ENCODE data around the gene RNF166. TPM values are rescaled to one million over a fixed set of nuclear protein-coding genes. Genes with fewer than 3 reads are reported as not detected.

The RNF166 gene
- total RNA-seq, 4 donors from 2014 or later: 19.5 to 27.8 (median 22.3) TPM

GRCh38 chr16:88684569-88685155, 21.5 kb downstream of the RNF166 start:
- TF ChIP-seq CTCF (IDR thresholded peaks at IDR 0.05): no peak
- TF ChIP-seq POLR2A (IDR thresholded peaks at IDR 0.05): no peak
- no peak for TF ChIP-seq POLR2AphosphoS5 (IDR thresholded peaks at IDR 0.05)
- TF ChIP-seq EP300 (IDR thresholded peaks at IDR 0.05): no peak
- Histone ChIP-seq H3K9me3 (no peaks in the 10 kb centered on the region), H3K27me3 (peaks cover 100% of the 10 kb centered on the region), H3K36me3 (no peaks in the 10 kb centered on the region), H3K4me3 (no peak overlapping the region), H3K27ac (no peak overlapping the region), H3K4me1 (peaks cover 0 to 32% (median 10%) of the 10 kb centered on the region in 3 donors)
- 40 to 71% methylated on average over 1 of the region's 15 CpGs for WGBS, 2 donors (ENCODE audit: low coverage in 1 of 2)
- no peak for ATAC-seq

- peaks cover 92% of the 10 kb centered on the region for H3K27me3 ChIP-seq
- TF ChIP-seq POLR2AphosphoS5 (IDR thresholded peaks at IDR 0.05) (no peak), CTCF (IDR thresholded peaks at IDR 0.05) (no peak), POLR2A (IDR thresholded peaks at IDR 0.05) (no peak), EP300 (IDR thresholded peaks at IDR 0.05) (no peak)
- 17% methylated on average over 8 of the region's 21 CpGs; no CpG with 5 or more reads in 1 of the 2 donors for WGBS, 2 donors (ENCODE audit: low coverage in 1 of 2)
- H3K9me3 ChIP-seq: no peaks in the 10 kb centered on the region
- H3K4me3 ChIP-seq: no peak overlapping the region
- no peaks in the 10 kb centered on the region for H3K36me3 ChIP-seq
- peak; percentile 32 for ATAC-seq
- H3K4me1 ChIP-seq: peaks cover 0 to 29% (median 10%) of the 10 kb centered on the region in 3 donors
- peak overlapping the region in 2 of 4 donors; percentile 46 to 53 for H3K27ac ChIP-seq
Measured at GRCh38 chr16:88681709-88682451, 24.3 kb downstream of the RNF166 start.

DNA sequence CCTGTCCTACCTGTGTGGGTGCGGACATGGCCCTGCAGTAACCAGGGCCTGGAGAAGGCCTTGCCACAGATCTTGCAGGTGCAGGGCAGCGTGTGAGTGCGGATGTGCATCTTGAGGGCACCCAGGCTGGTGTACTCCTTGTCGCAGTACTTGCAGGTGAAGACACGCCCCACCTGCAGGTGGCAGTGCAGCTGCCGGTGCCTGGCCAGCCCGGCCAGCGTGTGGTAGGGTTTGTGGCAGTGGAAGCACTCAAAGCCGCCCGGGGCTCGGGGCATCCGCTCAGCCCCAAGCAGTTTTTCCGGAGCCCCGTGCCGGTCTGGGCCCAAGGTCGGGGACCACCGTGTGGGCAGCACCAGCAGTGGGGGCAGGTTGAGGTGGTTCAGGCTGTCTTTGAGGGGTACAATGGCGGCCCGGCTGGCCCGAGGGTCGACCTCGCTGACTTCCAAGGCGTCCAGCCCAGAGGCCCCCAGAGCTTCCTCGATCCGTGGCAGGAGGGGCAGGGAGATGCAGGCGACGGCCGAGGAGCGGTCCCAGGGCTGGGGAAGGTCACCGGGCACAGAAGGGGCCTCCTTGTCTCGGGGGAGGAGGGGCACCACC, 25.0 kb downstream of the RNF166 start:
- no peaks in the 10 kb centered on the region for H3K9me3 ChIP-seq
- TF ChIP-seq EP300 (IDR thresholded peaks at IDR 0.05) (no peak), CTCF (IDR thresholded peaks at IDR 0.05) (no peak), POLR2AphosphoS5 (IDR thresholded peaks at IDR 0.05) (no peak), POLR2A (IDR thresholded peaks at IDR 0.05) (no peak)
- H3K4me1 ChIP-seq: peaks cover 0 to 22% (median 3%) of the 10 kb centered on the region in 3 donors
- H3K4me3 ChIP-seq: no peak overlapping the region
- no peaks in the 10 kb centered on the region for H3K36me3 ChIP-seq
- no peak for ATAC-seq
- 20 to 67% methylated on average over 1 of the region's 31 CpGs for WGBS, 2 donors (ENCODE audit: low coverage in 1 of 2)
- peaks cover 85% of the 10 kb centered on the region for H3K27me3 ChIP-seq
- no peak overlapping the region for H3K27ac ChIP-seq

GRCh38 chr16:88680554-88681083, 25.6 kb downstream of the RNF166 start:
- no peaks in the 10 kb centered on the region for H3K36me3 ChIP-seq
- ATAC-seq: no peak
- WGBS, 2 donors (ENCODE audit: low coverage in 1 of 2): 41 to 60% methylated on average over 2 to 4 of the region's 5 CpGs
- no peak overlapping the region for H3K27ac ChIP-seq
- TF ChIP-seq POLR2A (IDR thresholded peaks at IDR 0.05): no peak
- TF ChIP-seq CTCF (IDR thresholded peaks at IDR 0.05): no peak
- no peak for TF ChIP-seq POLR2AphosphoS5 (IDR thresholded peaks at IDR 0.05)
- no peak for TF ChIP-seq EP300 (IDR thresholded peaks at IDR 0.05)
- H3K9me3 ChIP-seq: no peaks in the 10 kb centered on the region
- no peak overlapping the region for H3K4me3 ChIP-seq
- H3K4me1 ChIP-seq: peaks cover 0 to 17% (median 0%) of the 10 kb centered on the region in 3 donors
- peaks cover 79% of the 10 kb centered on the region for H3K27me3 ChIP-seq
